OCI-LY3 (cell line): ENCODE data around the gene GSTT2.
"Not testable (repeated sequence)": the region's sequence is repeated elsewhere in the genome, so short reads cannot be mapped to it uniquely, and the experiment has no call there.

Experiments
- H2AFZ ChIP-seq: fragments of 200-600, 300-600 bp; shearing (Covaris generic); 2 replicates; pipeline ENCODE4 v1.6.0; 2014; ENCODE audit warnings: antibody characterized with exemption, low read depth, low read length
- H3K27ac ChIP-seq: fragments of 200-600, 300-600 bp; sonication (generic); 2 replicates; pipeline ENCODE4 v1.5.1; 2014; ENCODE audit warnings: mild to moderate bottlenecking, low read length, moderate library complexity, mixed read lengths
- H3K27me3 ChIP-seq: fragments of 200-600, 300-600 bp; sonication (generic); 2 replicates; pipeline ENCODE4 v1.6.1; 2014; ENCODE audit warnings: low read depth, low read length, mixed read lengths
- H3K36me3 ChIP-seq: fragments of 200-600, 300-600 bp; sonication (generic); replicated peaks from 2 replicates; pipeline ENCODE3; 2014; ENCODE audit warnings: low read depth, low read length, mixed read lengths
- H3K4me1 ChIP-seq: fragments of 300-600, 200-600 bp; sonication (generic); 2 replicates; pipeline ENCODE4 v1.6.1; 2014; ENCODE audit warnings: low read length, mixed read lengths
- H3K4me2 ChIP-seq: fragments of 200-600, 300-600 bp; sonication (generic); 2 replicates; pipeline ENCODE4 v1.6.1; 2014; ENCODE audit warnings: low read length, mixed read lengths
- H3K4me3 ChIP-seq: fragments of 300-600, 200-600 bp; sonication (generic); 2 replicates; pipeline ENCODE4 v1.5.1; 2014; ENCODE audit warnings: antibody characterized with exemption, mild to moderate bottlenecking, low read length, moderate library complexity
- H3K79me2 ChIP-seq: fragments of 300-600, 200-600 bp; shearing (Covaris generic); 2 replicates; pipeline ENCODE4 v1.6.1; 2014; ENCODE audit warnings: mild to moderate bottlenecking, low read length, mixed read lengths
- H3K9ac ChIP-seq: fragments of 300-600, 200-600 bp; shearing (Covaris generic); 2 replicates; pipeline ENCODE4 v1.6.0; 2014; ENCODE audit warnings: mild to moderate bottlenecking, low read length, moderate library complexity
- H3K9me3 ChIP-seq: fragments of 200-600, 300-600 bp; shearing (Covaris generic); 2 replicates; pipeline ENCODE4 v1.6.1; 2014; ENCODE audit warnings: low read length, mixed read lengths; ENCODE audit not compliant: insufficient read depth
- H4K20me1 ChIP-seq: fragments of 200-600, 300-600 bp; sonication (generic); 2 replicates; pipeline ENCODE4 v1.6.1; 2016; ENCODE audit warnings: low read length, mixed read lengths; ENCODE audit not compliant: insufficient read depth
- CTCF ChIP-seq: fragments of 200-600, 300-600 bp; sonication (generic); IDR thresholded peaks from 2 replicates; pipeline ENCODE4 v1.5.1; 2014; ENCODE audit warnings: antibody characterized with exemption, low read length, low read depth
- EZH2phosphoT487 ChIP-seq: fragments of 200-600 bp; shearing (Covaris generic); IDR thresholded peaks from 2 replicates; pipeline ENCODE4 v1.6.1; 2018; ENCODE audit warnings: antibody characterized with exemption, mixed run types, low read depth

GSTT2 gene

GRCh38 chr22:23980567-23980966 lies 633 bp downstream of the GSTT2 start:
- H3K9ac ChIP-seq, H3K79me2 ChIP-seq, H3K9me3 ChIP-seq, H3K27me3 ChIP-seq, H3K4me1 ChIP-seq, H3K4me2 ChIP-seq, H3K27ac ChIP-seq, H4K20me1 ChIP-seq, H3K4me3 ChIP-seq, H3K36me3 ChIP-seq, H2AFZ ChIP-seq: not testable (repeated sequence)

GRCh38 chr22:23984430-23984829 lies 4.5 kb downstream of the GSTT2 start:
- TF ChIP-seq EZH2phosphoT487 (no peak), CTCF (peak; percentile 55)
- H3K9me3 ChIP-seq, result no peaks in the 10 kb centered on the region
- H3K9ac ChIP-seq, result no peak overlapping the region
- no peak overlapping the region for H2AFZ ChIP-seq
- H3K4me1 ChIP-seq, result no peaks in the 10 kb centered on the region
- no peaks in the 10 kb centered on the region for H3K79me2 ChIP-seq
- no peaks in the 10 kb centered on the region for H3K36me3 ChIP-seq
- H4K20me1 ChIP-seq, result no peaks in the 10 kb centered on the region
- no peak overlapping the region for H3K4me2 ChIP-seq
- no peak overlapping the region for H3K4me3 ChIP-seq
- no peaks in the 10 kb centered on the region for H3K27me3 ChIP-seq
- no peak overlapping the region for H3K27ac ChIP-seq

- H4K20me1 ChIP-seq, result not testable (repeated sequence)
Measured at GRCh38 chr22:23986089-23986488, 6.2 kb downstream of the GSTT2 start.

GRCh38 chr22:23986538-23987178 lies 6.7 kb downstream of the GSTT2 start:
- H4K20me1 ChIP-seq, H3K27me3 ChIP-seq, H3K4me1 ChIP-seq, H2AFZ ChIP-seq, H3K79me2 ChIP-seq, H3K4me2 ChIP-seq, H3K27ac ChIP-seq, H3K9me3 ChIP-seq, H3K9ac ChIP-seq, H3K4me3 ChIP-seq, H3K36me3 ChIP-seq: not testable (repeated sequence)

More at GRCh38 chr22:23986089-23986488, 6.2 kb downstream of the GSTT2 start:
- H3K9ac ChIP-seq, H3K36me3 ChIP-seq, H3K27ac ChIP-seq, H3K4me2 ChIP-seq, H3K9me3 ChIP-seq, H3K27me3 ChIP-seq, H3K79me2 ChIP-seq, H2AFZ ChIP-seq, H3K4me1 ChIP-seq, H3K4me3 ChIP-seq: not testable (repeated sequence)

GRCh38 chr22:23989583-23990244 lies 9.8 kb downstream of the GSTT2 start:
- not testable (repeated sequence) for H2AFZ ChIP-seq, H3K27ac ChIP-seq, H3K4me2 ChIP-seq, H4K20me1 ChIP-seq, H3K27me3 ChIP-seq, H3K79me2 ChIP-seq, H3K9ac ChIP-seq, H3K9me3 ChIP-seq, H3K4me3 ChIP-seq, H3K36me3 ChIP-seq, H3K4me1 ChIP-seq

GRCh38 chr22:23993080-23993479 lies 13.1 kb downstream of the GSTT2 start:
- H3K9me3 ChIP-seq, H3K9ac ChIP-seq, H2AFZ ChIP-seq, H3K4me1 ChIP-seq, H3K4me3 ChIP-seq, H3K27ac ChIP-seq, H3K27me3 ChIP-seq, H3K79me2 ChIP-seq, H3K36me3 ChIP-seq, H3K4me2 ChIP-seq, H4K20me1 ChIP-seq: not testable (repeated sequence)

GRCh38 chr22:23993581-23994177 lies 13.7 kb downstream of the GSTT2 start:
- not testable (repeated sequence) for H3K27ac ChIP-seq, H3K36me3 ChIP-seq, H2AFZ ChIP-seq, H4K20me1 ChIP-seq, H3K9me3 ChIP-seq, H3K9ac ChIP-seq, H3K4me2 ChIP-seq, H3K79me2 ChIP-seq, H3K4me1 ChIP-seq, H3K27me3 ChIP-seq, H3K4me3 ChIP-seq
